GM18868 (cell line): ENCODE results near the gene GJB3.
"Not testable (repeated sequence)": the region's sequence is repeated elsewhere in the genome, so short reads cannot be mapped to it uniquely, and the experiment has no call there.

Experiments used
- ATAC-seq: cut with Tn5 transposase; IDR thresholded peaks from one replicate; pipeline ENCODE4 v1.9.1; 2021; ENCODE audit warnings: mild to moderate bottlenecking, moderate library complexity; ENCODE audit not compliant: unreplicated experiment

GJB3 gene

DNA sequence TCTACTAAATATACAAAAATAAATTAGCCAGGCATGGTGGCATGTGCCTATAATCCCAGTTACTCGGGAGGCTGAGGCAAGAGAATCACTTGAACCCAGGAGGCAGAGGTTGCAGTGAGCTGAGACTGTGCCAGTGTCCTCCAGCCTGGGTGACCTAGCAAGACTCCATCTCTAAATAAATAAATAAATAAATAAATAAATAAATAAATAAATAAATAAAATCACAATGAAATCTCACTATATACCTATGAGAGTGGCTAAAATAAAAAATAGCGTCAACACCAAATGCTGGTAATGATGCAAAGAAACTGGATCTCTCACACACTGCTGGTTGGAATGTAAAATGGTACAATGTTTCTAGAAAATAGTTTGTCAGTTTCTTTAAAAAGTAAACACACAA, 37.8 kb downstream of the GJB3 start:
- ATAC-seq = not testable (repeated sequence)

DNA sequence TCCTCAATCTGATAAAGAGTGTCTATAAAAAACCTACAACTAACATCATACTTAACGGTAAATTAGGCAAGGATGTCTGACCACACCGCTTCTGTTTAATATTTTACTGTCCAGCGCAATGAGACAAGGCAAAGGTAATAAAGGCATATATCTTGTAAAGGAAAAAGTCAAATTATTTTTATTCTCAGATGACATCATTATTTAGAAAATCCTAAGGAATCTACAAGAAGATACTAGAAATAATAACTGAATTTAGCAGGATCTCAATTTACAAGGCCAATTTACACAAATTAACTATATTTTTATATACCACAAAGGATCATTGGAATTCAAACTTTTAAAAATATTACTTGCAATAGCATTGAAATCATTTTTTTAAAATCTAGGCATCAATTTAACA, 41.2 kb downstream of the GJB3 start:
- ATAC-seq = no peak

DNA sequence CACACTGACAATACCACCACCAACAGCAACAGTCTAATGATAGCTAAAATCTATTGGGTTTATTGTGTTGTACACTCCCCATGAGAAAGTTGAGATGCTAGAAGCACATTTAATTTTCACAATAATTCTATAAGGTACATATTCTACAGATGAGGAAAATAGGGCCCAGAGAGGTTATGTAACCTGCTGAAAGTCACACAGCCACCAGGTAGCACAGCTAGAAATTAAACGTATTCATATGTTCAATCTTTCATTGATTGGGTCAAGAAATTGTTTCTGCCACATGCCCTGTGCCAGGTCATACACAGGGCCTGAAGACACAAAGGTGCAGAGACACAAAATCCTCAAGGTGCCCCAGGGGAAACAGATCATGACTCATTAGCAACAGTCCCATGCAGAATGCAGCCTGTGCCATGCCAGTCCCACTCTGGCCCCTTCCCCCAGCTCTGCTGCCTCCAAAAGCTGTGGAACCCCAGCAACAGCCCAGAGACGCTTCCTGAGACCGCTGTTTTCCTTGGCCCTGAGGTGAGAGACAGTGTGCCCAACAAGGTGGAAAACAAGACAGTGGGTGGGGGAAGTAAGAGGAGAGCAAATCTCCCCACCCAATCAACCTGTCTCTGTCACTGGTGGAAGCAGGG, 43.9 kb downstream of the GJB3 start:
- no peak for ATAC-seq

DNA sequence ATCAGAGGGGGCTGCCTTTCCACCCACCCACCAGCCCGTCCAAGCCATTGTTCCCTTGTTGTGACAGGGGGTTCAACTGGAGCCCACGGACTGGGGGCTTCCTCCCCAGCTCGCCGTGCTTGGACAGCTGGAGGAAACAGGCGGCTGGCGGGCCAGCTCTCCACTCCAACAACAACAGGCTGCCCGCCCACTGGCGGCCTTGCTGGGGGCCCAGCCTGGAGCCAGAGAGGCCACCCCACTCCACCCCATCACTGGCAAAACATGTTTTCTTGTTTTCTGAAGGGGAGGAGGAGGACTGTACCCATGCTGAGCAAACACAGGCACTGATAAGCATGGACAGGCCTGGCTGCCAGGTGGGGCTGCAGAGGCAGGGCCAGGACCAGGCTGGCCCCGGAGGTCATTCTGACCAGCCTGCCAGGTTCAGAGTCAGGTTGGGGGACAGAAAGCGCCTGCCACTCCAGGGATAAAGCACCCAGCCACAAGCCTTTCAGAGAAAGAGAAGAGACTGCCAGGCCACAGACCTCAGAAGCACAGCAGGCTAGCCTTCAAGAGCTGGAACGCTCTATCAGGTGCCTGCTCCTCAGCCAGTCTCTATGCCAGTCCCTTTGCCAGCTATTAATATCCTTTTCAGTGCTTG, 44.6 kb downstream of the GJB3 start:
- ATAC-seq = no peak

DNA sequence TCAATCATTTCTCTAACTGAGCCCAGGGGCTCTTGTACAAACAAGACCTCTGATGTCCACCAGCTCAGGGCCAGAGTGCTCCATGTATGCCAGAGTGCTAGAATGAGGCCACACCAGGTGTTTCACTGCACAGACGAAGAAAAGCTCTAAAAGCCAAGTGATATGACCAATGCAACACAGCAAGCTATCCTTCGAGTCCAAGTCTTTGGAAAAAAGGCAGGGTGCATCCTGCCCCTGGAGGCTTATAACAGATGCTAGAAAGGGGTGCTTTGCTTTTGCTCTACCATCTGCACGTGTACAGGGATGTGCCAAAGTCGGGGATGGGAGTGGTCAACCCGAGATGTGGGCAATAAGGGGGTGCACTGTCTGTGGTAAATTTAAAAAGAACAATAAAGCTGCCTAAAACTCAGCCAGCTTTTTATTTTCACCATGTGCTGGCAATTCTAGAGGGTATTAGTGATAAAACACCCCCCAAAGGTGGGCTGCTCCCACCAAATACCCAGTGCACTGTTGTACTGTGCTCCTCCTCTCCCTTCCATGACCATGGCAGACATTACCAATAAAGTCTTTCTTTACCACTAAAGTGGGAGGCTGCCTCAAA, 46.4 kb downstream of the GJB3 start:
- ATAC-seq = no peak

DNA sequence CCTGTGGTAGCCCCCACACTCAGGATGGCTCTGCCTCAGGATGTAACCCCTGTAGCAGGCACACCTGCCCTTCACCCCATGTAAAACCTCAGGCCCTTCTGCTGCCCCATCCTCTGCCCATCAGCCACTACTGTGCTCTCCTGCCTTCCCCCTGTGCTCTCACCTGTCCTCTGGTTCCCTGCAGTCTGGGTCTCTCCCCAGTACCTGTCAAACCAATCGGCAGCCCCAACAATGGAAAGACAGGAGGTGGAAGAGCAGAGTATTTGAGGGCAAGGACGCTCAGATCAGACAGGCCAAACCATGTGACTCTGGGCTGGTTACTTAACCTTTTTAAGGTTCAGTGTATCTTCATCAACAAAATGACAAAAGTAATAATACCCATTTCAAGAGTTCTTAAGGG, 47.6 kb downstream of the GJB3 start:
- ATAC-seq = no peak

DNA sequence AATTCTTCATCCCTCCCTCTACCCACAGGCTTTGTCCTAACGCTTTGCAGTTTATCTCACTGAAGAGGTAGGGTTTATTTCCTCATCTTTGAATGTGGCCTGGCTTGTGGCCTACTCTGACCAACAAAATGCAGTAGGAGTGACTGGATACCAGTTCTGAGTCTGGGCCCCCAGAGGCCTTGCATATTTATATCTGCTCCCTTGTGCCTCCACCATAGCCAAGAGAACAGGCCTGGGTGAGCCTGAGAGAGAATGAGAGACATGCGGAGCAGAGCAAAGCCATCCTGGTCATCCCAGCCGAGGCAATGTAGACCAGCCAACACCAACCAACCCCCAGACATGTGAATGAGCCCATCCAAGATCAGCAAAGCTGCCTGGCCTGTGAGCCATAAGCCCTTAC, 48.2 kb downstream of the GJB3 start:
- no peak for ATAC-seq

DNA sequence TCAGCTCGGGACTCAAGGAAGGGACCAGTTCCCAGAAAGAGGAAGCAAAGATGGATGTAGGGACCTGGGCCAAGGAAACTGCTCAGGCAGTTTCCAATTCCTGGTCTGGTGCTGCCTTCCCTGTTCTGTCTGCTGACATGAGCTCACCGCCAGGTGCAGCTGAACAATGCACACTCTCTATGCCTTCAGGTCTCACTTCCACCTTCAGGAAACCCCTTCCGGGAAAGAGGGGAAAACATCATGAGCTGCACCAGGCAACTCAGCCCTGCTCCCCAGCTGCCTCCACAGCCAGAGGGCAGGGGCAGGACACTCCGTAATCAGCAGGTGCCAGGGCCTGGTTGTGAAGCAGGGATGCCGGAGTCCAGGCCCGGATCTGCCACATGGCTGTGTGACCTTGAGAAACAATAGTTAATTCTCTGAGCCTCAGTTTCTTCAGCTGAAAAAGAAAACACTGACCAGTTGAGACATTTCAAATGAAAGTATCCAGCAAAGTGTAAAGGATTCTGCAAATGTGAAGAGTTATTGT, 50.8 kb downstream of the GJB3 start:
- ATAC-seq = no peak

DNA sequence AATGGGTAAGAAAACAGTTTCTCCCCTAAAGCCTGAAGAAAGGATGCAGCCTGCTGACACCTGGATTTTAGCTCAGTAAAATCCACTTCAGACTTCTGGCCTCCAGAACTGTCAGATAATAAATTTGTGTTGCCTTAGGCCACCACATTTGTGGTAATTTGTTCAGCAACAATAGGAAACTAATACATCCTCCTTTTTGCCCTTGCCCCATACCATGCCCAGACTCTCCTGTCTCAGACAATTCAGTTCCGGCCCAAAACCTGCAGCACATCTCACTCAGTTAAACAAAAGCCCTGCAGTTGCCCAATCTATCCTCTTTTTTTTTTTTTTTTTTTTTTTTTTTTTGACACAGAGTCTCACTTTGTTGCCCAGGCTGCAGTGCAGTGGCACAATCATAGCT, 52.7 kb downstream of the GJB3 start:
- ATAC-seq = no peak
